HCT116 (cell line): ENCODE measurements around the gene SLAMF1. TPM values are rescaled to one million over a fixed set of nuclear protein-coding genes. Genes with fewer than 3 reads are reported as not detected.

Experiments used
- ATAC-seq: fragments of 200-7000 bp; cut with Tn5 transposase; 2 replicates; pipeline ENCODE4 v1.9.1; 2020; ENCODE audit warnings: mild to moderate bottlenecking, moderate library complexity
- BruUV-seq: library from RNA; stranded (reverse); fragments of 400-500 nt; replicated peaks from 2 replicates; lab custom pipeline; 2021; lab: Mats Ljungman, UMichigan
- CTCF ChIA-PET: fragments of 300-600 bp; sonication (Branson Sonifier 250); formaldehyde crosslinking; loops from one replicate; lab custom pipeline; 2021; ENCODE audit warnings: antibody characterized with exemption; lab: Charles Lee
- POLR2A ChIA-PET: fragments of 300-600, 350-600 bp; sonication (Branson Sonifier 250); formaldehyde crosslinking; loops from one replicate; lab custom pipeline; 2021; ENCODE audit warnings: antibody characterized with exemption; lab: Charles Lee
- RAD21 ChIA-PET, 2 experiments: fragments of 300-600 bp; sonication (Branson Sonifier 250); formaldehyde crosslinking; loops; one replicate each; lab custom pipeline; 2023; ENCODE audit warnings: low total read pairs in 2 of 2; ENCODE audit not compliant: uncharacterized antibody in 2 of 2, unreplicated experiment in 2 of 2, low non-redundant PET in 1 of 2; lab: Charles Lee
- DNase-seq: peaks from one replicate; pipeline ENCODE4 v3.0.0-alpha.2; 2010; ENCODE audit warnings: low read depth, low spot score
- H2AFZ ChIP-seq: fragments of 200-600 bp; shearing (Covaris generic), sonication (generic); 2 replicates; pipeline ENCODE4 v1.6.1; 2017; ENCODE audit warnings: low read depth, mixed run types, mixed read lengths, antibody characterized with exemption, low read length; ENCODE audit not compliant: poor library complexity, severe bottlenecking
- H3K27ac ChIP-seq: 2 replicates; pipeline ENCODE4 v1.5.1; 2012; ENCODE audit warnings: low read depth, low read length
- H3K27me3 ChIP-seq: fragments of 200-600 bp; sonication (generic); 2 replicates; pipeline ENCODE4 v1.6.1; 2016; ENCODE audit warnings: mixed run types, low read length, mixed read lengths; ENCODE audit not compliant: insufficient read depth
- H3K36me3 ChIP-seq, 2 experiments: fragments of 200-500 bp in 1 of 2; fragments of 200-600 bp in 1 of 2; sonication (Bioruptor generic) in 1 of 2; sonication (generic) in 1 of 2; 2 replicates each; pipeline versions ENCODE4 v1.5.1 to v1.6.1; 2014 to 2016; ENCODE audit warnings: low read length in 2 of 2, inconsistent platforms in 1 of 2, mixed read lengths in 1 of 2, mixed run types in 1 of 2; ENCODE audit not compliant: insufficient read depth in 2 of 2, control insufficient read depth in 1 of 2
- H3K4me1 ChIP-seq, 2 experiments: fragments of 200-600 bp in 1 of 2; sonication (generic) in 1 of 2; 2 replicates each; pipeline versions ENCODE4 v1.5.1 to v1.6.1; 2012 to 2017; ENCODE audit warnings: low read length in 2 of 2, inconsistent platforms in 1 of 2, mild to moderate bottlenecking in 1 of 2, mixed read lengths in 1 of 2, mixed run types in 1 of 2, moderate library complexity in 1 of 2; ENCODE audit not compliant: insufficient read depth in 2 of 2, control insufficient read depth in 1 of 2
- H3K4me2 ChIP-seq: fragments of 200-600 bp; sonication (generic); 2 replicates; pipeline ENCODE4 v1.6.1; 2017; ENCODE audit warnings: mixed run types, low read length, mixed read lengths
- H3K4me3 ChIP-seq, 2 experiments: fragments of 200-600 bp in 1 of 2; sonication (generic) in 1 of 2; replicated peaks in 1 of 2; 2 replicates each; pipeline ENCODE4 v1.5.1; 2011 to 2016; ENCODE audit warnings: low read length in 2 of 2, control low read depth in 1 of 2, low read depth in 1 of 2, mild to moderate bottlenecking in 1 of 2, mixed read lengths in 1 of 2, mixed run types in 1 of 2
- H3K79me2 ChIP-seq: fragments of 200-600 bp; sonication (generic); 2 replicates; pipeline ENCODE4 v1.6.1; 2017; ENCODE audit warnings: mild to moderate bottlenecking, mixed run types, low read length, moderate library complexity, mixed read lengths; ENCODE audit not compliant: insufficient read depth
- H3K9ac ChIP-seq: fragments of 200-600 bp; sonication (generic); 2 replicates; pipeline ENCODE4 v1.6.1; 2016; ENCODE audit warnings: low read length, mixed read lengths
- H3K9me2 ChIP-seq: fragments of 200-600 bp; sonication (generic), shearing (Covaris generic); 2 replicates; pipeline ENCODE4 v1.6.1; 2017; ENCODE audit warnings: mixed run types, mild to moderate bottlenecking, moderate library complexity; ENCODE audit not compliant: insufficient read depth
- H3K9me3 ChIP-seq, 2 experiments: fragments of 200-500 bp in 1 of 2; fragments of 200-600 bp in 1 of 2; sonication (Bioruptor generic) in 1 of 2; sonication (generic) in 1 of 2; 2 replicates each; pipeline ENCODE4 v1.6.1; 2014 to 2017; ENCODE audit warnings: low read length in 2 of 2, mixed read lengths in 2 of 2, inconsistent platforms in 1 of 2, low read depth in 1 of 2, mild to moderate bottlenecking in 1 of 2, mixed run types in 1 of 2, moderate library complexity in 1 of 2; ENCODE audit not compliant: control insufficient read depth in 1 of 2, insufficient read depth in 1 of 2
- H4K20me1 ChIP-seq: fragments of 200-600 bp; sonication (generic), shearing (Covaris generic); 2 replicates; pipeline ENCODE4 v1.6.1; 2017; ENCODE audit warnings: mixed run types, mild to moderate bottlenecking, moderate library complexity; ENCODE audit not compliant: insufficient read depth
- ATF3 ChIP-seq: IDR thresholded peaks from 2 replicates; pipeline ENCODE4 v1.6.1; 2012
- CBX3 ChIP-seq: IDR thresholded peaks from 2 replicates; pipeline ENCODE4 v1.6.1; 2012; ENCODE audit warnings: low read depth
- CEBPB ChIP-seq: IDR thresholded peaks from 2 replicates; pipeline ENCODE4 v1.6.1; 2012; ENCODE audit warnings: low read depth
- CTCF ChIP-seq, 3 experiments: fragments of 200-600 bp in 1 of 3; sonication (generic) in 1 of 3; IDR thresholded peaks in 2 of 3; conservative IDR thresholded peaks in 1 of 3; 2 replicates each; pipeline ENCODE4 v1.5.1; 2012 to 2017; ENCODE audit warnings: low read depth in 2 of 3, low read length in 2 of 3, antibody characterized with exemption in 1 of 3, borderline replicate concordance in 1 of 3, control low read depth in 1 of 3, mild to moderate bottlenecking in 1 of 3, mixed read lengths in 1 of 3, mixed run types in 1 of 3, moderate library complexity in 1 of 3; ENCODE audit not compliant: insufficient read depth in 1 of 3
- EGR1 ChIP-seq: IDR thresholded peaks from 2 replicates; pipeline ENCODE4 v1.6.1; 2012; ENCODE audit warnings: low read depth
- ELF1 ChIP-seq: IDR thresholded peaks from 2 replicates; pipeline ENCODE4 v1.6.1; 2012; ENCODE audit warnings: low read depth, borderline replicate concordance
- EZH2 ChIP-seq: fragments of 200-600 bp; sonication (generic); IDR thresholded peaks from 2 replicates; pipeline ENCODE4 v1.6.1; 2017; ENCODE audit warnings: antibody characterized with exemption, mixed run types
- FOSL1 ChIP-seq: IDR thresholded peaks from 2 replicates; pipeline ENCODE4 v1.6.1; 2012; ENCODE audit warnings: low read depth
- JUND ChIP-seq: IDR thresholded peaks from 2 replicates; pipeline ENCODE4 v1.6.1; 2012
- POLR2A ChIP-seq: IDR thresholded peaks from 2 replicates; pipeline ENCODE4 v1.7.0; 2011; ENCODE audit warnings: borderline replicate concordance; ENCODE audit not compliant: insufficient read depth, insufficient read length; ENCODE audit errors: extremely low read depth
- POLR2AphosphoS5 ChIP-seq: IDR thresholded peaks from 2 replicates; pipeline ENCODE4 v1.6.1; 2011; ENCODE audit warnings: mild to moderate bottlenecking, low read depth, low read length, moderate library complexity
- RAD21 ChIP-seq: IDR thresholded peaks from 2 replicates; pipeline ENCODE4 v1.6.1; 2012; ENCODE audit warnings: low read depth, mild to moderate bottlenecking
- REST ChIP-seq: IDR thresholded peaks from 2 replicates; pipeline ENCODE4 v1.6.1; 2012; ENCODE audit warnings: low read depth
- SIN3A ChIP-seq: IDR thresholded peaks from 2 replicates; pipeline ENCODE4 v1.6.1; 2012; ENCODE audit warnings: low read depth
- SRF ChIP-seq: IDR thresholded peaks from 2 replicates; pipeline ENCODE4 v1.6.1; 2012; ENCODE audit warnings: low read depth
- TCF7L2 ChIP-seq: IDR thresholded peaks from 2 replicates; pipeline ENCODE4 v1.7.0; 2011; ENCODE audit warnings: borderline replicate concordance, inconsistent platforms; ENCODE audit not compliant: insufficient read depth, insufficient read length; ENCODE audit errors: extremely low read depth
- YY1 ChIP-seq: IDR thresholded peaks from 2 replicates; pipeline ENCODE4 v1.6.1; 2011; ENCODE audit warnings: low read length, low read depth, moderate library complexity, mild to moderate bottlenecking; ENCODE audit not compliant: insufficient replicate concordance; ENCODE audit errors: extremely low read depth
- ZBTB33 ChIP-seq: IDR thresholded peaks from 2 replicates; pipeline ENCODE4 v1.6.1; 2011; ENCODE audit warnings: mild to moderate bottlenecking, low read length, moderate library complexity; ENCODE audit not compliant: insufficient replicate concordance; ENCODE audit errors: extremely low read depth
- ZFX ChIP-seq: fragments of 450-650 bp; IDR thresholded peaks from 2 replicates; pipeline ENCODE4 v1.6.1; 2017
- intact Hi-C: fragments of 100-400 bp; cut with micrococcal nuclease; formaldehyde crosslinking; loops from 2 replicates; pipeline ENCODE4 v1.10.0; 2022
- total RNA-seq: library from RNA; stranded (reverse); gene quantifications from one replicate; pipeline ENCODE4 v1.2.1, GENCODE V29; 2021; ENCODE audit not compliant: unreplicated experiment

SLAMF1 gene
- total RNA-seq, 1 experiment from 2014 or later = 0.30 TPM

GRCh38 chr1:160624464-160624863, 22.4 kb downstream of the SLAMF1 start:
- Histone ChIP-seq H3K4me3 (no peak overlapping the region), H2AFZ (no peak overlapping the region), H3K27ac (no peak overlapping the region), H3K9me3 (no peaks in the 10 kb centered on the region)
- DNase-seq = no peak
- BruUV-seq = no TSS peak
- no peak for ATAC-seq
- RAD21 ChIA-PET = no interaction called here
- POLR2A ChIA-PET = no interaction called here
- no peak for TF ChIP-seq FOSL1
- no peak for TF ChIP-seq POLR2A
- no peak for TF ChIP-seq ELF1
- TF ChIP-seq CBX3 = no peak
- TF ChIP-seq YY1 = no peak
- TF ChIP-seq ZBTB33 = no peak
- TF ChIP-seq SRF = no peak
- TF ChIP-seq ZFX = no peak
- TF ChIP-seq CTCF (IDR thresholded peaks at IDR 0.05 in 2 of 3, conservative IDR thresholded peaks at IDR 0.05 in 1 of 3; ENCODE audit: borderline replicate concordance in 1 of 3, insufficient read depth in 1 of 3, low read depth in 2 of 3, low read length in 2 of 3) = no peak
- no peak for TF ChIP-seq CEBPB
- no peak for TF ChIP-seq POLR2AphosphoS5
- no peak for TF ChIP-seq REST
- no peak for TF ChIP-seq SIN3A
- no peak for TF ChIP-seq RAD21
- TF ChIP-seq EZH2 = no peak
- no peak for TF ChIP-seq TCF7L2
- TF ChIP-seq ATF3 = no peak
- TF ChIP-seq EGR1 = no peak
- TF ChIP-seq JUND = no peak
- TF ChIP-seq, all 23 proteins: peak for 0
- intact Hi-C loops = no loop called here
- Histone ChIP-seq H3K27me3 (no peaks in the 10 kb centered on the region; the same call in 1 of the 2 replicates), H4K20me1 (no peaks in the 10 kb centered on the region), H3K79me2 (no peaks in the 10 kb centered on the region), H3K4me2 (no peak overlapping the region), H3K4me1 (no peaks in the 10 kb centered on the region), H3K36me3 (no peaks in the 10 kb centered on the region), H3K9ac (no peak overlapping the region), H3K9me2 (no peaks in the 10 kb centered on the region)
- CTCF ChIA-PET = no interaction called here
